ENCODE data around the gene HIVEP3.

Gene HIVEP3

DNA sequence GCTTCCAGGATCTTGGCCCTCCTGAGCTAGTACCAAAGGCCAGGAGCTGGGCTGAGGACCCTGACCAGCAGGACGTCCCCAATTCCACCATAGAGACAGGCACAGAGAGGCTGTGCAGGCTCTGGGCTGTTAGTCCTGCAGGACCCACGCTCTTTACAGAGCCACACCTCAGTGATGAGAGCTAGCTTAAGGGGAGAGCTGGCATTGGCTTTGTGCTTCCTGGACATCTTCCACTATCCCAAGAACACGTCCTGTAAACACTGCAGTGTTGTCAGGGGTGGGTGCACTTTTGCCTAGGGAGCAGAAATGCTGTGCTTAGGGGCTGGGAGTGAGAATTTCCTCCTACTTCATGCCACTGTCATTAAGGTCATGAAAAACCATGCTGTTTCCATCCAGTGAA, 342.5 kb downstream of the HIVEP3 start:
- H3K4me1 ChIP-seq (ENCODE audit: insufficient read depth, low read length): no peaks in the 10 kb centered on the region
- no peaks in the 10 kb centered on the region for H3K9me3 ChIP-seq (ENCODE audit: control insufficient read depth, insufficient read depth, low read length)
- H3K36me3 ChIP-seq (ENCODE audit: insufficient read depth, low read length): no peaks in the 10 kb centered on the region
- H3K9ac ChIP-seq (ENCODE audit: low read depth, low read length): no peak overlapping the region

DNA sequence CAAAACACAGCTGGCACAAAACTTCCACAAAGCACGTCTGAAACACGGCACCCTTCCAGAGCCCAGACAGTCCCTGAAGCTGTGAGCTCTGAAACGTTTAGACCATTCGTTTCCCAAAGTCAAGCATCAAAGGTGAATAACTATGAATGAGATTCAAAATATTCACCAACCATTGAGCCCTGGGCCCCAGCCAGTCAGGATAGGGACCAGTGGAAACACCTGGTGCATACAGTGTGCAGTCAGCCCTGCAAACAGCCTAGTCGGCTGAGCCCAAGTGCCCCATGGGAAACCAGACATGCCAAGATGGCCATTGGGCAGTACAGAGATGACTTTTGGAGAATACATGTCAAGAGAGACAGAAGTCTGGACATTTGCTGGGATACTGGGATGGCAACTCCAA, 343.9 kb downstream of the HIVEP3 start:
- Histone ChIP-seq H3K4me1 (ENCODE audit: insufficient read depth, low read length) (no peaks in the 10 kb centered on the region), H3K36me3 (ENCODE audit: insufficient read depth, low read length) (no peaks in the 10 kb centered on the region), H3K9ac (ENCODE audit: low read depth, low read length) (no peak overlapping the region), H3K9me3 (ENCODE audit: control insufficient read depth, insufficient read depth, low read length) (no peaks in the 10 kb centered on the region)

DNA sequence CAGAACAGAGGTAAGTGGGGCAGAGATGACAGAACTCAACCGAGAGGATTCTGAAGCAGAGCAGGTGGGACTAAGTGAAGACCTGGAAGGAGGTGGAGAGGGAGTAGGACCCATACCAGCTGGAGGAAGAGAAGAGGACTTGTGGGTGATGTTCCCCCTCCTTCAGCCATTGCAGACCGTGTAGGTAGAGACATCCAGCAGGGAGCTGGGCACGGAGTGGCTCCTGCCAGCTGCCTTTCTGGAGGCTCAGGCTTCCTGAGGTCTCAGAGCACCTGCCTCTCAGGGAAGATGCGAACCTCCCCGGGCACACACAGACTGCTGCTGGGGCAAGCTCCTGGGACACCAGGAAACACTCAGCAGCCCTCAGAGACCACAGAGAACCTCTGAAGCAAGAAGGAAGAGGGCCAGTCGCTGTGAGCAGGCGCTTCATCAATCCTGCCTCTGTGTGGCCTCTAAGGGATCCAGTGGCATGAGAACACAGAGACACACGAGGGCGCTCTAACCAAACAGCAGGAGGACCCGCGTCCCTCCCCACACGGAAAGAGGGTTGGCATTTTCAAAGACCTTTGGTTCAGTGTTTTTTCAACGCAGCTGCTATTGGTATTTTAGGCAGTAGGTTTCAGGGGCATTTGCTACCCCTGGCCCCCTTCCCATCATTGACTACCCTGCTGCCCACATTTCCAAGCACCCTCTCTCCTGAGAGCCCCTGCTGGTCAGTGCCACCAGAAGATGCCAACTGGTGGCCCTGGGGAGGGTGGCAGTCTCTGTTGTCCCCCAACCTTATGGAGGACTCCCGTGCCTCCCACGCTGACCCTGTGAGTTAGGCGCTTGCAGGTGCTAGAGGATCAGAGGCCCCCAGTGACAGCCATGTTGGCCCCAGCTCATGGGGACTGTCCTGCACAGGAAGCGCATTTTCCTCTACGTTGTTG, 344.7 kb downstream of the HIVEP3 start:
- no peaks in the 10 kb centered on the region for H3K9me3 ChIP-seq (ENCODE audit: control insufficient read depth, insufficient read depth, low read length)
- no peaks in the 10 kb centered on the region for H3K4me1 ChIP-seq (ENCODE audit: insufficient read depth, low read length)
- no peak overlapping the region for H3K9ac ChIP-seq (ENCODE audit: low read depth, low read length)
- no peaks in the 10 kb centered on the region for H3K36me3 ChIP-seq (ENCODE audit: insufficient read depth, low read length)

DNA sequence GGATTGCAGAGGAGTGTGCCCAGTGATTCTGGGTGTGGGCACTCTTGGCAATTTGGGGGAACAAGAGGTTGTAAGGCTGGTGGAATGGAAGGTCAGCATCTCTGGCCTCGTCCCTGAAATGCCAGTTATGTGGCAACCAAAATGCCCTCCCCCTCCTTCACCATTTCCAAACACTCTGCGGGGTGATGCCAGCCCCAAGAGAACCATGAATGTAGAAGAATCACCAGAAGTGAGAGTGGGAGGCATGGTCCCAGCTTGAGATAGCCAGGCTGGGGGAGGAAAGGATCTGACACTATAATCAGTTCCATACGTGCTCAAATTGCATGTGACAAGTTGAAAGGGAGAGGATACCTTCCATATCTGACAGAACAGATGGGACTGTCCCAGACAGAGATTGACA, 345.5 kb downstream of the HIVEP3 start:
- H3K4me1 ChIP-seq (ENCODE audit: insufficient read depth, low read length): no peaks in the 10 kb centered on the region
- H3K9ac ChIP-seq (ENCODE audit: low read depth, low read length): no peak overlapping the region

DNA sequence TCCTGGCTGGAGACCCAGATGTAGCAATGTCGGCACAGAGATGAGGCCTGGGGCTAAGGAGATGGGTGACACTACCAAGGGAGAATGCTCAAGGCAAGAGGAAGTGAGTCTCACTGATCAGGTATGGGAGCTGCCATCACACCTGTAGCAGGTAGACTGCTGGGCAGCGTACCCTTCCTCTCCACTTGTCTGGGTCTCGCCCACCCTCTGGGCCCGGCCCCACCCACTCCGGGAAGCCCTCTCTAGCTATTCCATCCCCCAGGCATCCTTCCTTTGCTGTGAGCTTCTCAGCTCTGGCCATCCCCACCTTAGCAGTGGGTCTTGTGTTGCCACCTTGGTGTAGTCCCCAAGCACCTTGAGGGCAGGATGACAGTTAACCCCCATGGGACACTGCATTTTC, 346.5 kb downstream of the HIVEP3 start:
- Histone ChIP-seq H3K9ac (ENCODE audit: low read depth, low read length) (no peak overlapping the region), H3K4me1 (ENCODE audit: insufficient read depth, low read length) (no peaks in the 10 kb centered on the region), H3K36me3 (ENCODE audit: insufficient read depth, low read length) (no peaks in the 10 kb centered on the region), H3K9me3 (ENCODE audit: control insufficient read depth, insufficient read depth, low read length) (no peaks in the 10 kb centered on the region)

More for the DNA sequence above, 345.5 kb downstream of the HIVEP3 start:
- Histone ChIP-seq H3K36me3 (ENCODE audit: insufficient read depth, low read length) (no peaks in the 10 kb centered on the region), H3K9me3 (ENCODE audit: control insufficient read depth, insufficient read depth, low read length) (no peaks in the 10 kb centered on the region)

DNA sequence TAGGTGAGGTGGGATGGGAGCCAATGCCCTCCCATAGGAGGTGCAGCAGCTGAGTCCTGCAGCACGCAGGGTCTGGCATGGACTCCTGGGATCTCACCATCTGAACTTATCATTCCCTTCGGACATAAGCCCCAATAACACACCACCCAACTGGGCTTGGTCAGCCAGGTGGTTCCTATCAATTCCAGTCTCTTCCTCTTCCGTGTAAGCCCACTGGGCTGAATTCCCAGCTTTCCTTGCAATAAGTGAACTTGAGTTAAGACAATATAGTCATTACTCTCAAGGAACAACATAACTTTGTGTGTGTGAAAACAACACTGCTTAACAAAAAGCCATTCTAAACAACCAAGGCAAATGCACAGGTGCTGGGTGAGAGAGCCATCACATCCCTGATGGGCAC, 347.7 kb downstream of the HIVEP3 start:
- Histone ChIP-seq H3K9ac (ENCODE audit: low read depth, low read length) (no peak overlapping the region), H3K9me3 (ENCODE audit: control insufficient read depth, insufficient read depth, low read length) (no peaks in the 10 kb centered on the region), H3K4me1 (ENCODE audit: insufficient read depth, low read length) (no peaks in the 10 kb centered on the region), H3K36me3 (ENCODE audit: insufficient read depth, low read length) (no peaks in the 10 kb centered on the region)

DNA sequence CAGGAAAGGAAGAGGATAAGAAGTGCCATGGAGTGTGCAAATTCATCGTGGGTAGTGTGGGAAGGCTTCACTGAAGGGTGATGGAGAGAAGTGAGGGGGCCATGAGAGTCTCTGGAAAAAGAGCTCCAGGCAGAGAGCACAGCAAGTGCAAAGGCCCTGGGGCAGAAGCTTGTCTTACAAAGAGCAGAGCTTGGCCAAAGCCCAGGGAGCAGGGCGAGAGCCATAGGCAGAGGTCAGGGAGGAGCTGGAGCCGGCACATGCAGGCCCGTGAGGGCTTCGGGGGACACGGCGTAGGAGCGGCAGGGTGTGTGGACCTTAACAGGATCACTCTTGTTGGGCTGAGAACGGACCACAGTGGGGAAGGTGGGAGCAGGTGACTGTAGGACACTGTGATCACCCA, 350.5 kb downstream of the HIVEP3 start:
- no peaks in the 10 kb centered on the region for H3K36me3 ChIP-seq (ENCODE audit: insufficient read depth, low read length)
- no peaks in the 10 kb centered on the region for H3K9me3 ChIP-seq (ENCODE audit: control insufficient read depth, insufficient read depth, low read length)
- no peak overlapping the region for H3K9ac ChIP-seq (ENCODE audit: low read depth, low read length)
- no peaks in the 10 kb centered on the region for H3K4me1 ChIP-seq (ENCODE audit: insufficient read depth, low read length)

DNA sequence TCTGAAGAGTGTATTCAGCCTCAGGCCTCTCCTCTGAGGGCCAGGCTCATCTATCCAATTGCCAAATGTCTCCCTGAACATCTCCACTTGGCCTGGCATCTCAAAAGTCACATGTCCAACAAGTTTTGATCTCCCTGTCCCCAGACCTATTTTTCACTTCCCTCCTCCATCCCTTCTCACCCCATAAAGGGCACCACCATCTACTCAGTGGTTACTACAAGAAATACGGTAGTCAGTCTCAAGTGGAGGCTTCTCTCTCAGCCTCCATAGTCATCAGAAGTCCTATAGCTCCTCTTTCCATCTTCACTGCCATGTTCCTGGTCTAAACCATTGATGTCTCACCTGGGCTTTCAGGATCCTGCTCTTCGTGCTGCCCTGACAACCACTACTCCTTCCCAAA, 351.8 kb downstream of the HIVEP3 start:
- Histone ChIP-seq H3K9ac (ENCODE audit: low read depth, low read length) (no peak overlapping the region), H3K36me3 (ENCODE audit: insufficient read depth, low read length) (no peaks in the 10 kb centered on the region), H3K9me3 (ENCODE audit: control insufficient read depth, insufficient read depth, low read length) (no peaks in the 10 kb centered on the region), H3K4me1 (ENCODE audit: insufficient read depth, low read length) (no peaks in the 10 kb centered on the region)

DNA sequence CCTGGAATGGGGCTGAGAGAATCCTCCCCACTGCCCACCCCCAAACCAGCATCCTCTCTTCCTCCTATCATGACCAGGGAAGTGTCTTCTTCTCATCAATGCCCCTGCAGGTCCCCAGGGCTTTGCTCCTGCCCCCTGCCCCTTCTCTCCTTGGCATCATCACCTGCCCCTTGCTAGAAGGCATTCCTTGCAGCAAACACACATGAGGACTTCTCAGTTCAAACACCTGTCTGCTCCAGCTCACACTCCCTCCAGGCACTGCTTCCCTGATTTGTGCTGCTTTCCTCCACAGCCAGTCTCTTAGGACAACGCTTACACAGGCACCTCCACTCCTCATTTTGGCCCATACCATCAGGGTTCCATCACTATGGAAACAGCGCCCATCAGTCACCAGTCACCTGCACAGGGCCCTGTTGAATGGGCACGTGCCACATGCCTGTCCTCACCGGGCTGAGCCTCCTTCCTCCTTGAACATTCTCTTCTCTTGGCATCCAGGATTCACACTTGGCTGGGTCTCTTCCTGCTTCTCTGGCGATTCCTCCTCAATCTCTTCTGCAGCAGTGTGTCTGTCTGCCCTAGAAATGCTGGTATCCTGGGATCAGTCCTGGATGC, 352.3 kb downstream of the HIVEP3 start:
- no peaks in the 10 kb centered on the region for H3K9me3 ChIP-seq (ENCODE audit: control insufficient read depth, insufficient read depth, low read length)
- no peaks in the 10 kb centered on the region for H3K36me3 ChIP-seq (ENCODE audit: insufficient read depth, low read length)
- no peak overlapping the region for H3K9ac ChIP-seq (ENCODE audit: low read depth, low read length)
- H3K4me1 ChIP-seq (ENCODE audit: insufficient read depth, low read length): no peaks in the 10 kb centered on the region

DNA sequence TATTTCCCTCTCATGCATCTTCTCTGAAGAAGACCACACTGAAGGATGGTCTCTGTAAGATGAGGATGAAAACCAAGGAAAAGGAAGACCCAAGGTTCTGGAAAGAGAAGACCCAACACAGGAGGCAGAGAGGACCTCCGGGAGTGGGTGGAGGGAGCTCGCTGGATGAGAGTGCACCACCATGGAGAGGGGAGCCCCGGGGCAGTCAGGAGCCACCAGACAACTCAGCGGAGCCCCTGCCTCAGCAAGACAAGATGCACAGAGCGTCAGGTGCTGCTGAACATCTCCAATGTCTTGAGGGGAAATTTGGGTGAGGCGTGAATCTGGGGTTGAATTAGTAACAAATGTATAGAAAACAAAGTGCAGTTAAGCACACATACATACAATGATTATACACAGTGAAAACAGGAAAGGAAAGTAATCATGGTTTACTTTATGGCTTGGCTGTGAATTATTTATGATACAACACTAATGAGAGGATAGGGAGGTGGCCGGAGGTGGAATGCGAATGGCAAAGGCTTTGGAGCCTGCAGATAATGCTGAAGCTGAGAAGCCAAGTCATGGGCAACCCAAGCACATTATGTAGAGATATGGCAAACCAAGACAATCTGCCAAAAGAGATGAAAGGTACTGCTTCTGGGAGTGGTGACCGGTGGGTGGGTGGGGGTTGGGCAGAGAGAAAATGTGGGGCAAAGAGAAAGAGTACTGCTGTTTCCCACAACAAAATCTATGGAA, 353.8 kb downstream of the HIVEP3 start:
- no peaks in the 10 kb centered on the region for H3K36me3 ChIP-seq (ENCODE audit: insufficient read depth, low read length)
- H3K9ac ChIP-seq (ENCODE audit: low read depth, low read length): no peak overlapping the region

DNA sequence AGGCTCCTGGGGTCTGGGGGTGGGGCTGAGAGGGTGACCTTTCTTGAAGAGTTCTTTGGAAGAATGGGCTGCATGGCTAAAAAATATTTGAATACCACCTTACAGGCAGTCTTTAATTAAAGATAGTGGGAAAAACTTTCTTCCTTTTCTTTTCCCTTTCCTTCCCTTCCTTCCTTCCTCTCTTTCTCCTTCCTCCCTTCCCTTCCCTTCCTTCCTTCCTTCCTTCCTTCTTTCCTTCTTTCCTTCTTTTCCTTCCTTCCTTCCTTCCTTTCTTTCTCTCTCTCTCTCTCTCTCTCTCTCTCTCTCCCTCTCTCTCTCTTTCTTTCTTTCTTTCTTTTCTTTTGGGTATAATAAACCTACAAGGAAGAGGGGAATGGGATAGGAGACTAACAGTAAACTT, 356.4 kb downstream of the HIVEP3 start:
- no peak overlapping the region for H3K9ac ChIP-seq (ENCODE audit: low read depth, low read length)
- H3K36me3 ChIP-seq (ENCODE audit: insufficient read depth, low read length): no peaks in the 10 kb centered on the region
- no peaks in the 10 kb centered on the region for H3K4me1 ChIP-seq (ENCODE audit: insufficient read depth, low read length)
- no peaks in the 10 kb centered on the region for H3K9me3 ChIP-seq (ENCODE audit: control insufficient read depth, insufficient read depth, low read length)

More for the DNA sequence above, 353.8 kb downstream of the HIVEP3 start:
- Histone ChIP-seq H3K4me1 (ENCODE audit: insufficient read depth, low read length) (no peaks in the 10 kb centered on the region), H3K9me3 (ENCODE audit: control insufficient read depth, insufficient read depth, low read length) (no peaks in the 10 kb centered on the region)

DNA sequence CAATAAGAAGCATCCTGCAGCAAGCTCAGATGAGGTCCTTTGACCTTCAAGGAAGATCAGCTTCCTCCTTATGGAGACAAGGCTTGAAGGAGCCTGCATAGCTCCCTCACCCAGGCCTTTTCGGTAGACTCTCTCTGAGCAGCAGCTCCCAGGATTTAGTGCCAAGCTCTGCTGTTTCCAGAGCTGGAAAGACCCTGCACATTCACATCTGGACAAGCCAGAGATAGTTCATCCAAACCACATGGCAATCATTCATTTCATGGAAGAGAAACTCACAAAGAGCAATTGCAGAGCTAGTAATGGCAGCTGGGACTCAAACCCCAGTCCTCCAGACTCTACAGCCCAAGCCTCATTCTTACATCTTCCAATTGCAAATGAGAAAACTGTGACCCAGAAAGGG, 357.8 kb downstream of the HIVEP3 start:
- H3K9ac ChIP-seq (ENCODE audit: low read depth, low read length): no peak overlapping the region
- H3K9me3 ChIP-seq (ENCODE audit: control insufficient read depth, insufficient read depth, low read length): 0 out of 2 replicates have a peak, but pooled peaks cover under 1% of the 10 kb centered on the region
- H3K36me3 ChIP-seq (ENCODE audit: insufficient read depth, low read length): no peaks in the 10 kb centered on the region
- H3K4me1 ChIP-seq (ENCODE audit: insufficient read depth, low read length): no peaks in the 10 kb centered on the region

DNA sequence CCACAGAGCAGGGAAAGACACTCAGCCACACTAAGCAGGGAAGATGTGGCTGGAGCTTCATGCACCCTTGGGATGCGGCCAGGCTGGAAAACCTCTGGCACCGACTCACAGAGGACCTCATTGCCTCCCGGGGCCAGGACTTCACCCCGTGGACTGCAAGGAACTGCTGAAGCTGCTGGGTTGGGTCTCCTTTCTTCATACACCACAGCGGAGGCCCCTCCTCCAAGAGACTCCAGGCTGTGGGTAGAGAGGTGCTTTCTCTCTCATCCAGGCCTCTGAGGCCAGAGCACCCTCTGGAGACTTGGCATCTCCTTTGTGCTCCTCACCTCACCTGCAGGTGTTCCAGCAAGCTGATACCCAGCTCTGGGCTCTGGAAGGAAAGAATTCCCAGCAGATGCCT, 358.2 kb downstream of the HIVEP3 start:
- H3K9me3 ChIP-seq (ENCODE audit: control insufficient read depth, insufficient read depth, low read length): peaks cover 4% of the 10 kb centered on the region; the same call in 1 of the 2 replicates
- H3K4me1 ChIP-seq (ENCODE audit: insufficient read depth, low read length): no peaks in the 10 kb centered on the region
- no peaks in the 10 kb centered on the region for H3K36me3 ChIP-seq (ENCODE audit: insufficient read depth, low read length)
- no peak overlapping the region for H3K9ac ChIP-seq (ENCODE audit: low read depth, low read length)

DNA sequence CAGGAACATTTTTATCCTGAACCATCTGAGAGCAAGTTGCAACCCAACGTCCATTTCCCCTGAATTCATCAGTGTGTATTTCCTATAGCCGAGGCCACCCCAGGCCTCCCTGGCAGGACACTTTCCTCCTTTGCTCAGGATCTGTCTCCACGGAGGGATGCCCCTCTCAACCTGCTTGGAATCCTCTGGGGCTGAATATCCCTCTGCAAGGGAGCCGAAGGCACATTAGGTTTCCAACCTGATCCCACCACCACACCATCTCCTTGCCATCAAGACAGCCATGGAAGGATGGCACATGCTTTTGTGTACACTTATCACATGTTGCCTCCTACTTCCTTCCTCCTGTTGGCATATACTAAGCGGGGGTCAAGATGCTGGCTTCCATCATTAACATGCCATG, 359.4 kb downstream of the HIVEP3 start:
- Histone ChIP-seq H3K36me3 (ENCODE audit: insufficient read depth, low read length) (no peaks in the 10 kb centered on the region), H3K9me3 (ENCODE audit: control insufficient read depth, insufficient read depth, low read length) (peaks cover 5% of the 10 kb centered on the region; the same call in 1 of the 2 replicates), H3K9ac (ENCODE audit: low read depth, low read length) (no peak overlapping the region), H3K4me1 (ENCODE audit: insufficient read depth, low read length) (no peaks in the 10 kb centered on the region)
